SK-N-SH (cell line): ENCODE data around the gene ARHGAP6. TPM values are rescaled to one million over a fixed set of nuclear protein-coding genes. Genes with fewer than 3 reads are reported as not detected.

Experiments
- CTCF ChIA-PET: fragments of 300-600, 350-600 bp; formaldehyde crosslinking; extraction: SDS; loops from one replicate; lab custom pipeline; 2021; lab: Yijun Ruan, JAX
- POLR2A ChIA-PET: fragments of 350-600 bp; sonication (Branson Sonifier 250); formaldehyde crosslinking; extraction: SDS; loops from one replicate; lab custom pipeline; 2020; ENCODE audit warnings: antibody characterized with exemption, inconsistent platforms; lab: Yijun Ruan, JAX
- DNase-seq: peaks from one replicate; pipeline ENCODE4 v3.0.0; 2012
- H2AFZ ChIP-seq: fragments of 200-600 bp; sonication (generic); 2 replicates; pipeline ENCODE4 v1.8.1; 2016; ENCODE audit warnings: antibody characterized with exemption, mild to moderate bottlenecking, low read depth
- H3F3A ChIP-seq: fragments of 200-600 bp; sonication (generic); replicated peaks from 2 replicates; pipeline ENCODE3; 2016; ENCODE audit warnings: antibody characterized with exemption, mild to moderate bottlenecking; ENCODE audit not compliant: insufficient read depth
- H3K27ac ChIP-seq, 2 experiments: fragments of 200-500 bp in 1 of 2; fragments of 200-600 bp in 1 of 2; sonication (Bioruptor generic) in 1 of 2; sonication (generic), shearing (Covaris generic) in 1 of 2; 2 replicates each; pipeline versions ENCODE4 v1.5.1 to v1.6.1; 2014 to 2016; ENCODE audit warnings: low read depth in 2 of 2, inconsistent platforms in 1 of 2, low read length in 1 of 2, mild to moderate bottlenecking in 1 of 2, mixed read lengths in 1 of 2
- H3K27me3 ChIP-seq: fragments of 200-600 bp; sonication (generic), shearing (Covaris generic); 2 replicates; pipeline ENCODE4 v1.6.1; 2016; ENCODE audit warnings: mixed run types; ENCODE audit not compliant: insufficient read depth
- H3K36me3 ChIP-seq, 2 experiments: fragments of 200-500 bp in 1 of 2; fragments of 200-600 bp in 1 of 2; sonication (Bioruptor generic) in 1 of 2; sonication (generic) in 1 of 2; replicated peaks in 1 of 2; 2 replicates each; pipeline versions ENCODE3 to v1.5.1; 2014 to 2016; ENCODE audit warnings: low read length in 1 of 2, mild to moderate bottlenecking in 1 of 2; ENCODE audit not compliant: insufficient read depth in 2 of 2, control insufficient read depth in 1 of 2
- H3K4me1 ChIP-seq, 2 experiments: fragments of 200-500 bp in 1 of 2; fragments of 200-600 bp in 1 of 2; sonication (Bioruptor generic) in 1 of 2; sonication (generic), shearing (Covaris generic) in 1 of 2; 2 replicates each; pipeline versions ENCODE4 v1.5.1 to v1.6.1; 2014 to 2016; ENCODE audit warnings: low read depth in 1 of 2, low read length in 1 of 2, mixed run types in 1 of 2; ENCODE audit not compliant: insufficient read depth in 2 of 2, control insufficient read depth in 1 of 2
- H3K4me2 ChIP-seq: fragments of 200-600 bp; sonication (generic), shearing (Covaris generic); 2 replicates; pipeline ENCODE4 v1.6.1; 2017; ENCODE audit warnings: mixed run types
- H3K4me3 ChIP-seq, 2 experiments: fragments of 200-500 bp in 1 of 2; fragments of 200-600 bp in 1 of 2; sonication (Bioruptor generic) in 1 of 2; sonication (generic), shearing (Covaris generic) in 1 of 2; 2 replicates each; pipeline versions ENCODE4 v1.5.1 to v1.8.1; 2014 to 2016; ENCODE audit warnings: low read depth in 2 of 2, inconsistent platforms in 1 of 2, low read length in 1 of 2, mild to moderate bottlenecking in 1 of 2, mixed read lengths in 1 of 2, moderate library complexity in 1 of 2
- H3K79me2 ChIP-seq: fragments of 200-600 bp; sonication (generic); 2 replicates; pipeline ENCODE4 v1.8.1; 2017; ENCODE audit warnings: mild to moderate bottlenecking; ENCODE audit not compliant: insufficient read depth
- H3K9ac ChIP-seq: fragments of 200-600 bp; sonication (generic); 2 replicates; pipeline ENCODE4 v1.6.1; 2017; ENCODE audit warnings: mixed run types
- H3K9me2 ChIP-seq: fragments of 200-600 bp; sonication (generic); 2 replicates; pipeline ENCODE4 v1.6.1; 2017; ENCODE audit warnings: mixed run types
- H3K9me3 ChIP-seq: fragments of 200-600 bp; sonication (generic); 2 replicates; pipeline ENCODE4 v1.6.1; 2017; ENCODE audit warnings: mixed run types, mild to moderate bottlenecking, moderate library complexity
- H4K20me1 ChIP-seq: fragments of 200-600 bp; sonication (generic); 2 replicates; pipeline ENCODE4 v1.6.1; 2017; ENCODE audit warnings: mild to moderate bottlenecking, mixed run types; ENCODE audit not compliant: insufficient read depth
- CTCF ChIP-seq: fragments of 200-600 bp; sonication (generic); IDR thresholded peaks from 2 replicates; pipeline ENCODE4 v1.6.1; 2017; ENCODE audit warnings: antibody characterized with exemption, mild to moderate bottlenecking, moderate library complexity
- EP300 ChIP-seq, 2 experiments: IDR thresholded peaks; 2 replicates each; pipeline versions ENCODE4 v1.4.0 to v1.6.1; 2012; ENCODE audit warnings: borderline replicate concordance in 1 of 2, low read depth in 1 of 2, low read length in 1 of 2
- FOSL2 ChIP-seq: IDR thresholded peaks from 2 replicates; pipeline ENCODE4 v1.4.0; 2012; ENCODE audit warnings: low read depth, mild to moderate bottlenecking, moderate library complexity, borderline replicate concordance
- JUND ChIP-seq: IDR thresholded peaks from 2 replicates; pipeline ENCODE4 v1.4.0; 2012
- MEF2A ChIP-seq: IDR thresholded peaks from 2 replicates; pipeline ENCODE4 v1.4.0; 2012; ENCODE audit warnings: low read depth, borderline replicate concordance
- MXI1 ChIP-seq: IDR thresholded peaks from 2 replicates; pipeline ENCODE4 v1.6.1; 2012; ENCODE audit warnings: mild to moderate bottlenecking, low read depth, low read length, improper control_type of control experiment
- NRF1 ChIP-seq: IDR thresholded peaks from 2 replicates; pipeline ENCODE4 v1.6.1; 2012; ENCODE audit warnings: low read depth, mild to moderate bottlenecking, low read length
- PBX3 ChIP-seq: IDR thresholded peaks from 2 replicates; pipeline ENCODE4; 2012
- POLR2AphosphoS5 ChIP-seq: IDR thresholded peaks from 2 replicates; pipeline ENCODE4 v1.6.1; 2012; ENCODE audit warnings: low read depth, low read length
- RAD21 ChIP-seq: IDR thresholded peaks from 2 replicates; pipeline ENCODE4 v1.6.1; 2012; ENCODE audit warnings: mild to moderate bottlenecking, low read length
- RCOR1 ChIP-seq: fragments of 150-350 bp; IDR thresholded peaks from 2 replicates; pipeline ENCODE4 v1.6.1; 2017; ENCODE audit warnings: antibody characterized with exemption, low read length
- REST ChIP-seq: IDR thresholded peaks from 2 replicates; pipeline ENCODE4 v1.6.1; 2012; ENCODE audit warnings: mild to moderate bottlenecking, low read depth, low read length, moderate library complexity
- RXRA ChIP-seq: IDR thresholded peaks from 2 replicates; pipeline ENCODE4 v1.4.0; 2012; ENCODE audit warnings: low read depth, mild to moderate bottlenecking, borderline replicate concordance
- USF1 ChIP-seq: IDR thresholded peaks from 2 replicates; pipeline ENCODE4 v1.4.0; 2012; ENCODE audit warnings: low read depth, borderline replicate concordance
- ZBTB33 ChIP-seq: IDR thresholded peaks from 2 replicates; pipeline ENCODE4 v1.4.0; 2012; ENCODE audit warnings: low read depth, borderline replicate concordance
- WGBS: methylation state at CpG from one replicate; pipeline ENCODE4 v1.1.6; 2017; ENCODE audit warnings: low lambda C conversion rate; 5-methylcytosine and 5-hydroxymethylcytosine counted together
- polyA plus RNA-seq, 3 experiments: library from polyadenylated mRNA; depleted of rRNA; stranded (reverse); fragments of >200 nt; gene quantifications; 2 replicates each; pipeline ENCODE4 v1.2.3, GENCODE V29; 2012

ARHGAP6 gene
- polyA plus RNA-seq, 1 of the 3 experiments (the other 2 are of a cell fraction) = 0.16 TPM

GRCh38 chrX:11678158-11678557 lies 12.4 kb upstream of the ARHGAP6 start:
- Histone ChIP-seq H3K4me3 (no peak overlapping the region), H3K79me2 (no peaks in the 10 kb centered on the region), H3F3A (no peaks in the 10 kb centered on the region), H3K9me3 (no peaks in the 10 kb centered on the region), H3K9ac (no peak overlapping the region), H3K36me3 (no peaks in the 10 kb centered on the region), H4K20me1 (no peaks in the 10 kb centered on the region), H3K4me1 (no peaks in the 10 kb centered on the region), H3K27me3 (no peaks in the 10 kb centered on the region), H2AFZ (no peak overlapping the region), H3K9me2 (no peaks in the 10 kb centered on the region), H3K4me2 (no peak overlapping the region), H3K27ac (no peak overlapping the region)
- WGBS = 5% methylated on average over 5 of the region's 5 CpGs
- TF ChIP-seq RAD21 = no peak
- TF ChIP-seq CTCF = peak; percentile 31
- ChIA-PET POLR2A (no interaction called here), CTCF (interaction anchor here (0.5 to 1.4 kb wide), 4 partner anchors 10 to 81 kb away, joined by 3 read pairs; no protein-coding TSS in a partner anchor)
- DNase-seq = no peak

- ChIA-PET CTCF (no interaction called here), POLR2A (no interaction called here)
- Histone ChIP-seq H3K9ac (no peak overlapping the region), H3K4me3 (no peak overlapping the region), H3K27ac (no peak overlapping the region), H3K9me3 (no peaks in the 10 kb centered on the region), H3K4me2 (no peak overlapping the region), H2AFZ (no peak overlapping the region), H3K4me1 (no peaks in the 10 kb centered on the region), H3K27me3 (peaks cover 4% of the 10 kb centered on the region; the same call in 1 of the 2 replicates), H3K36me3 (no peaks in the 10 kb centered on the region), H4K20me1 (no peaks in the 10 kb centered on the region), H3F3A (no peaks in the 10 kb centered on the region), H3K79me2 (no peaks in the 10 kb centered on the region), H3K9me2 (no peaks in the 10 kb centered on the region)
- WGBS = 4% methylated on average over 4 of the region's 4 CpGs
- DNase-seq = no peak
- TF ChIP-seq RXRA = no peak
- no peak for TF ChIP-seq NRF1
- no peak for TF ChIP-seq POLR2AphosphoS5
- no peak for TF ChIP-seq USF1
- TF ChIP-seq REST = no peak
- TF ChIP-seq RCOR1 = no peak
- no peak for TF ChIP-seq FOSL2
- no peak for TF ChIP-seq EP300 (IDR thresholded peaks at IDR 0.05; ENCODE audit: borderline replicate concordance in 1 of 2, low read depth in 1 of 2, low read length in 1 of 2)
- TF ChIP-seq CTCF = no peak
- no peak for TF ChIP-seq MXI1
- no peak for TF ChIP-seq PBX3
- TF ChIP-seq JUND = no peak
- TF ChIP-seq ZBTB33 = no peak
- no peak for TF ChIP-seq MEF2A
Observed at GRCh38 chrX:11672213-11672612, 6.5 kb upstream of the ARHGAP6 start.
